Esophagus squamous epithelium (tissue), 4 donors: ENCODE data around the gene ZGPAT.

Experiments used
- CTCF ChIP-seq, 6 experiments: fragments of 450-650 bp in 4 of 6; fragments of 200-600 bp in 2 of 6; sonication (generic) in 2 of 6; IDR thresholded peaks; one replicate each; pipeline ENCODE4 v1.5.1; 2016 to 2019; ENCODE audit warnings: antibody characterized with exemption in 6 of 6, mild to moderate bottlenecking in 4 of 6, moderate library complexity in 4 of 6
- POLR2A ChIP-seq, 4 donors: fragments of 450-650 bp; IDR thresholded peaks; one replicate each; pipeline ENCODE4 v1.6.1; 2017; ENCODE audit warnings: antibody characterized with exemption in 4 of 4, mild to moderate bottlenecking in 4 of 4, moderate library complexity in 3 of 4

GRCh38 chr20:63661108-63661507 is 46.7 kb upstream of the ZGPAT start:
- TF ChIP-seq CTCF (IDR thresholded peaks at IDR 0.05) (no peak), POLR2A (IDR thresholded peaks at IDR 0.05) (no peak)
